HG03565 (cell line): ENCODE data around the gene SAMD8.
"Not testable (repeated sequence)": the region's sequence is repeated elsewhere in the genome, so short reads cannot be mapped to it uniquely, and the experiment has no call there.

Experiments
- ATAC-seq: cut with Tn5 transposase; IDR thresholded peaks from one replicate; pipeline ENCODE4 v1.9.1; 2021; ENCODE audit warnings: mild to moderate bottlenecking, moderate library complexity; ENCODE audit not compliant: unreplicated experiment

Gene SAMD8

GRCh38 chr10:75211007-75211691, 99.7 kb downstream of the SAMD8 start:
- ATAC-seq: no peak

GRCh38 chr10:75212343-75212742, 100.9 kb downstream of the SAMD8 start:
- ATAC-seq: no peak

- ATAC-seq: no peak
These were observed 108.8 kb downstream of the SAMD8 start for GRCh38 chr10:75220274-75220673.

- not testable (repeated sequence) for ATAC-seq
These were observed 110.0 kb downstream of the SAMD8 start for GRCh38 chr10:75221492-75221891.

GRCh38 chr10:75223507-75223906, 112.1 kb downstream of the SAMD8 start:
- ATAC-seq: no peak

GRCh38 chr10:75226095-75226494, 114.6 kb downstream of the SAMD8 start:
- ATAC-seq: no peak

GRCh38 chr10:75226656-75227055, 115.2 kb downstream of the SAMD8 start:
- ATAC-seq: no peak

GRCh38 chr10:75228278-75228677, 116.8 kb downstream of the SAMD8 start:
- no peak for ATAC-seq

- no peak for ATAC-seq
These were observed 117.4 kb downstream of the SAMD8 start for GRCh38 chr10:75228834-75229233.

GRCh38 chr10:75229971-75230370, 118.5 kb downstream of the SAMD8 start:
- ATAC-seq: no peak

GRCh38 chr10:75230600-75231038, 119.2 kb downstream of the SAMD8 start:
- ATAC-seq: peak; percentile 39
